Retinal pigment epithelial cell (primary cell): Measurements from ENCODE around the gene IFT20.

Experiments used
- DNase-seq: peaks from one replicate; pipeline ENCODE4 v3.0.0-alpha.2; 2010; ENCODE audit warnings: low read depth
- H3K4me3 ChIP-seq: 2 replicates; pipeline ENCODE4 v1.5.1; 2011; ENCODE audit warnings: mild to moderate bottlenecking, low read length, control low read depth, moderate library complexity
- TF ChIP-seq, protein P1 (sequence below): conservative IDR thresholded peaks from 2 replicates; pipeline ENCODE4 v1.5.1; 2011; ENCODE audit warnings: low read depth, low read length, control low read depth, inconsistent platforms

The IFT20 gene

GRCh38 chr17:28346746-28347246 lies 11.5 kb upstream of the IFT20 start:
- DNase-seq = no peak
- TF ChIP-seq, protein P1, sequence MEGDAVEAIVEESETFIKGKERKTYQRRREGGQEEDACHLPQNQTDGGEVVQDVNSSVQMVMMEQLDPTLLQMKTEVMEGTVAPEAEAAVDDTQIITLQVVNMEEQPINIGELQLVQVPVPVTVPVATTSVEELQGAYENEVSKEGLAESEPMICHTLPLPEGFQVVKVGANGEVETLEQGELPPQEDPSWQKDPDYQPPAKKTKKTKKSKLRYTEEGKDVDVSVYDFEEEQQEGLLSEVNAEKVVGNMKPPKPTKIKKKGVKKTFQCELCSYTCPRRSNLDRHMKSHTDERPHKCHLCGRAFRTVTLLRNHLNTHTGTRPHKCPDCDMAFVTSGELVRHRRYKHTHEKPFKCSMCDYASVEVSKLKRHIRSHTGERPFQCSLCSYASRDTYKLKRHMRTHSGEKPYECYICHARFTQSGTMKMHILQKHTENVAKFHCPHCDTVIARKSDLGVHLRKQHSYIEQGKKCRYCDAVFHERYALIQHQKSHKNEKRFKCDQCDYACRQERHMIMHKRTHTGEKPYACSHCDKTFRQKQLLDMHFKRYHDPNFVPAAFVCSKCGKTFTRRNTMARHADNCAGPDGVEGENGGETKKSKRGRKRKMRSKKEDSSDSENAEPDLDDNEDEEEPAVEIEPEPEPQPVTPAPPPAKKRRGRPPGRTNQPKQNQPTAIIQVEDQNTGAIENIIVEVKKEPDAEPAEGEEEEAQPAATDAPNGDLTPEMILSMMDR = peak; percentile 48

GRCh38 chr17:28346199-28346580 lies 10.9 kb upstream of the IFT20 start:
- TF ChIP-seq, protein P1 = no peak
- no peak for DNase-seq
- no peak overlapping the region for H3K4me3 ChIP-seq

More at GRCh38 chr17:28346746-28347246, 11.5 kb upstream of the IFT20 start:
- no peak overlapping the region for H3K4me3 ChIP-seq

DNA sequence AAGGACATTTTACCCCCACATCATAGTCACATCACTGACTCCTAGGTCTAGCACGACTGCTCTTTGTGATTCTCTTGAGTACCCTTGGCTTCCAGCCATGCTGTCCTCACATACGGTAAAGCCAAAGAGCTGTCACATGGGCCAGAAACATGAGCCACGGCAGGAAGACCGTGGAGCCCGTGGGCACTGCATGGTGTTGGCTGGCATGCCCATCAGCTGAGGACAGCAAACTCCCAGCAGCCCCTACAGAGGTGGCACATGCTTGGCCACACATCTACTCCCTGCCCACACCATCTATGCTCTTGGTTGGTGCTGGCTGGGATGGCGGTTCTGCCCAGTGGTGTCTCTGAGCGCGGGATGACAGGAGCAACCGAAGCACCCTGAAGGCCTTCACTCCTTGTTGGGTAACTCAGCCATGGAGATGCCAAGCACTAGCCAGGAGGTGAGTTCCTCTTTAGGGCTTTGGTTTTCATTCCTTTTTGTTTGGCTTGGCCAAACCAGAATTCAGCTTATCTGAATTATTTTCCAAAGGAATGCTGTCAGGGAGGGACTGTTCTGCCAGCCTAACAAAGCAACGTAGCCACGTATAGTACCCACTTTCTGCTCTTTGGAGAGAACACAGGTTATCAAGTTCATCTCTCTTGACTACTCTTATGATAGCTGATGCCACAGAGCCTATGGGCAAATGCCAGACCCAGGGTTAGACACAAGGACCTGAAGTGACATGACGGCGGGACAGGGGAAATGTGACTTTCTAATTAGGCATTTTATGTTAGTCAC lies 10.3 kb upstream of the IFT20 start:
- H3K4me3 ChIP-seq = no peak overlapping the region
- TF ChIP-seq, protein P1 = no peak
- no peak for DNase-seq

DNA sequence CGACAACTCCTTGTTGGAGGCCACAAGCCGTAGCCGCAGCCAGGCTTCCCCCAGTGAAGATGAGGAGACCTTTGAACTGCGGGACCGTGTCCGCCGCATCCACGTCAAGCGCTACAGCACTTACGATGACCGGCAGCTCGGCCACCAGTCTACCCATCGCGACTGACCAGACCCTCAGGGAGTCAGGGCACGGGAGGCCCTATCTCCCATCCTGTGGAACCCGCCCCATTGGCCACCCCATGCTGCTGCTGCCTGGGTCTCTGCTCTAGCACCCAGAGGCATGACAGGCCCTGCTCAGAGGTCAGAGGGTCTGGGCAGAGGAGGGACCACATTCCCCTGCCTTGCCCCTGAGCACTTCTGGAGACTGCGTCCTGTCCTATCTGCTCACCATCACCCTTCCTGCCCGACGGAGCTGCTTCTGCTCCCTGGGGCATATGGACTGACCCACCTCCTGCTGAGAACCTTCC lies 9.2 kb upstream of the IFT20 start:
- H3K4me3 ChIP-seq = no peak overlapping the region
- TF ChIP-seq, protein P1 = no peak
- DNase-seq = no peak

DNA sequence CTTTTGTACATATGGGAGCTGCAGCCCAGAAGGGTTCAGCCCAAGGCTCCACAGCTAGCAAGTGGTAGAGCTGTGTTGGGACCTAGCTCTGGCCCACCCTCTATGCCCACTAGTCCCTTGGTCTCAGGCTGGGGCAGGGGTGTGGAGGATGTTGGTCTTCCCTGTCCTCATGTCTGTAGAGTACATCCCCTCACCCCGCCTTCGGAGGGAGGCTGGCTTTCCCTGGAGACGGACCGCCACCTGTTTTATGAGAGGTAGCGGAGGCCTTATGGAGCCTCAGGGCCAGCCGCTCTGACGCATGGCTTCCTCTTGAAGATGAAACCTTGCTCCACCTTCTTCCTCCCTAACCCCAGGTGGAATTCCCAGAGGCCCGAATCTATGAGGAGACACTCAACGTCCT lies 8.7 kb upstream of the IFT20 start:
- TF ChIP-seq, protein P1 = no peak
- no peak for DNase-seq
- no peak overlapping the region for H3K4me3 ChIP-seq

GRCh38 chr17:28343491-28343932 lies 8.2 kb upstream of the IFT20 start:
- TF ChIP-seq, protein P1 = no peak
- no peak overlapping the region for H3K4me3 ChIP-seq
- DNase-seq = no peak

DNA sequence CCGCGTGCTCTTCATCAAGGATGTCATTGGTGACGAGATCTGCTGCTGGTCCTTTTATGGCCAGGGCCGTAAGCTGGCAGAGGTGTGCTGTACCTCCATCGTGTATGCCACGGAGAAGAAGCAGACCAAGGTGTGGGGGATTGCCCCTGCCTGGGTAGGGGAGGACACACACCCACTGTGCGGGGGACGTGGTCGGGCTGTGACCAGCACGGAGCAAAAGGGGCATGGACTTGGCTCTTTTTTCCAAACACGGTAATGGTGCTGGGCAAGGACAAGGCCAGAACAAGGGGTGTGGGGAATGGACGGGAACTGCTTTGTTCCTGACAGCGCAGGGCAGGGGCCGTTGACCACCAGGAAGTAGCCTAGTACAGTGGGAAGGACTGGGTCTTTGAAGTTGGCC lies 7.0 kb upstream of the IFT20 start:
- DNase-seq = no peak
- no peak overlapping the region for H3K4me3 ChIP-seq

More for the DNA sequence above, 7.0 kb upstream of the IFT20 start:
- TF ChIP-seq, protein P1 = no peak
